ENCODE data around the gene GTF2F2. TPM values are rescaled to one million over a fixed set of nuclear protein-coding genes. Genes with fewer than 3 reads are reported as not detected.

Gene GTF2F2
- total RNA-seq = 25.7 TPM

DNA sequence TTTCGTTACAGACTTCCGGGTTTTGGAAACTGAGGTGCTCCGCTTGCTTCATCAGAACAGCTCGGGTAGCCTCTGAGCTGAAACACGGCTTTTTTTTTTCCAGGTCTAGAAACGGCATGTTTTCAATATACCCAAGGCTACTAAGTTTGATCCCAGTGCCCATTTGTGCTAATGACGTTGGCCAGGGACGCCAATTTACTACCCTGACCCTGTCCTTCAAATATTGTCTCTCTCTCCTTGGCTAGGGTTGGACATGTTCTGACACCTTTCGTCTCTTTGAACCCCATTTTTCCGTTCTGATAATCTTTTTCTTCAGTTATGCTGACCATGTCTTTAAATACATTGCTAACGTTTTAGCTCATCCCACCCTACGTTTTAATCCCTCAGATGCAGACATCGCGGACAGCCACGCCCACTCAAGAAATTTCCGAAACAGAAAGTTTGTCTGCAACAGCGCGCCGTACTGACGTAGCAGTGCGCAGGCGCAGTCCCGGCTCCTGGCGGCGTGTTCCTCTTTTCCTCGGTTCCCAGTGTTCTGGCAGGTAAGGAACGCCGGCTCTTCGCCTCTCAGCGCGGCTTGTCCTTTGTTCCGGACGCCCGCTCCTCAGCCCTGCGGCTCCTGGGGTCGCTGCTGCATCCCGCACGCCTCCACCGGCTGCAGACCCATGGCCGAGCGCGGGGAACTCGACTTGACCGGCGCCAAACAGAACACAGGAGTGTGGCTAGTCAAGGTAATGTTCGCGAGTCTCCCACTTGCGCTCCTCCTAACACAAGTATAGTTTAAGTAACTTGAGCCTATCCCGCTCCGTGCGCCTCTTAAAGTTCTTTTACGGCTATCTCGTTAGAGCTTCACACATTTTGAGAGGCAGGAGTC, at the start of gene GTF2F2:
Gene GTF2F2, plus strand, starts transcription at position 520 of the 874 bp plus-strand sequence. Its CDS starts 146 bp downstream, at position 666.

DNA sequence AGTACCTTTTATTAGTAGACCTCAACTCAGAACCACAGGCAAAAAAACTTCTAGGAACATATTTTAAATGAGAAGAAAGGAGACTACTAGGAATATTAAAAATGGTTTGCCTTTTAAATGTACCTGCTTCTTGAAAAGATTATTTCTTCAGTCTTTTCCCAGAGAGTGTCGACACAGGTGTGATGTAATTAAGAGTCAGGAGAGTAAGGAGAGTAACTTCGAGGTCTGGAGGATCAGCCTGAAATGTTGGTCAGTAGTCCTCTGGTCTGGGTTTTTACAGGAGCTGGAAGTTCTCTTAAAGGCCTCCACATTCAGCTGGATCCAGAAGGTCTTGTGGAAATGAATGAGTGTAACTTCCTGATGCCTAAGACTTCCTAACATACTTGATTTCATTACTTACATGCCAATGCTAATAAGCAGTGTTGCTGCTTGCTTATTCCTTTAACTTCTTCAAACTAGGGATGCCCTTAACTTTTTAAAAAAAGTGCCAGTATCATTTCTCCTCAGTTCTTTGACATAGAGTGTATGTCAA, 80.5 kb downstream of the GTF2F2 start, which contains the start of gene KCTD4:
Gene KCTD4, minus strand, starts transcription at position 345 of the 532 bp plus-strand sequence. CDS start 6,478 bp downstream, outside the sequence.

Small RNA genes lying within 50 kb of the gene (small RNA-seq; reads per million reads assigned to genes)
- not detected for gene AL138693.1 (ENCODE audit: low replicate concordance)
- gene AL138963.2 (ENCODE audit: low replicate concordance) = not detected

Other genes starting within 250 kb of the GTF2F2 start
- 6.3 TPM for gene NUFIP1, start 131.0 kb upstream of the GTF2F2 start, total RNA-seq
- gene GPALPP1, start 131.0 kb upstream of the GTF2F2 start, total RNA-seq = 59.5 TPM
- gene KCTD4, start 80.5 kb downstream of the GTF2F2 start, total RNA-seq = 0.94 TPM
- gene TPT1, start 220.7 kb downstream of the GTF2F2 start, total RNA-seq = 1,320 TPM